HepG2 (cell line): ENCODE measurements around the gene SYNGR4. TPM values are rescaled to one million over a fixed set of nuclear protein-coding genes. Genes with fewer than 3 reads are reported as not detected.
A peak's percentile ranks its signal among the peaks of the same experiment; 100 is the strongest.

Experiments used
- ATAC-seq: fragments of 200-7000 bp; cut with Tn5 transposase; 3 replicates; pipeline ENCODE4 v1.9.1; 2020; ENCODE audit warnings: mild to moderate bottlenecking, moderate library complexity
- BruUV-seq: library from RNA; stranded (reverse); fragments of 400-500 nt; replicated peaks from 2 replicates; lab custom pipeline; 2021; lab: Mats Ljungman, UMichigan
- CTCF ChIA-PET: fragments of 300-600 bp; formaldehyde crosslinking; extraction: SDS; loops from one replicate; lab custom pipeline; 2021; ENCODE audit warnings: low total read pairs, inconsistent platforms, low intra/inter-chr PET ratio; lab: Yijun Ruan, JAX
- POLR2A ChIA-PET: fragments of 350-600 bp; sonication (Branson Sonifier 250); formaldehyde crosslinking; loops from one replicate; lab custom pipeline; 2020; ENCODE audit warnings: antibody characterized with exemption, inconsistent platforms; lab: Yijun Ruan, JAX
- DNase-seq: peaks from one replicate; pipeline ENCODE4 v3.0.0-alpha.2; 2015; ENCODE audit warnings: low spot score
- FAIRE-seq: peaks from 3 replicates; lab custom pipeline; 2011; peaks lifted over from hg19 to GRCh38; lab: Jason Lieb, UNC
- H2AFZ ChIP-seq: one replicate; pipeline ENCODE4 v1.6.1; 2011; ENCODE audit warnings: low read length, inconsistent platforms
- H3K27ac ChIP-seq: fragments of 300-600 bp; 3 replicates; pipeline ENCODE4 v1.8.0; 2011; ENCODE audit warnings: mixed run types, mild to moderate bottlenecking, mixed read lengths, low read length, inconsistent platforms; ENCODE audit not compliant: insufficient read depth; ENCODE audit errors: extremely low read length
- H3K27me3 ChIP-seq, 2 experiments: fragments of 200-600 bp in 1 of 2; 2 replicates in 1 of 2; 3 replicates in 1 of 2; pipeline versions ENCODE4 v1.6.0 to v1.8.0; 2011; ENCODE audit warnings: low read length in 2 of 2, mild to moderate bottlenecking in 2 of 2, moderate library complexity in 2 of 2, inconsistent platforms in 1 of 2; ENCODE audit not compliant: insufficient read depth in 2 of 2, control insufficient read depth in 1 of 2
- H3K36me3 ChIP-seq, 2 experiments: fragments of 200-600 bp in 1 of 2; replicated peaks in 1 of 2; 2 replicates in 1 of 2; 3 replicates in 1 of 2; pipeline versions ENCODE4 v1.5.1 to v1.8.0; 2011; ENCODE audit warnings: low read length in 2 of 2, inconsistent platforms in 1 of 2; ENCODE audit not compliant: insufficient read depth in 2 of 2, control insufficient read depth in 1 of 2
- H3K4me1 ChIP-seq: 2 replicates; pipeline ENCODE4 v1.5.1; 2012; ENCODE audit warnings: low read length, inconsistent platforms; ENCODE audit not compliant: insufficient read depth
- H3K4me2 ChIP-seq: 2 replicates; pipeline ENCODE4 v1.6.0; 2011; ENCODE audit warnings: low read depth, low read length, inconsistent platforms
- H3K4me3 ChIP-seq, 3 experiments: fragments of 200-600 bp in 1 of 3; sonication (generic), shearing (Covaris generic) in 1 of 3; replicated peaks in 1 of 3; 2 replicates each; pipeline ENCODE4 v1.5.1; 2011 to 2016; ENCODE audit warnings: low read length in 3 of 3, inconsistent platforms in 2 of 3, low read depth in 2 of 3, mild to moderate bottlenecking in 2 of 3, control low read depth in 1 of 3, mixed read lengths in 1 of 3; ENCODE audit not compliant: insufficient read depth in 1 of 3
- H3K79me2 ChIP-seq: one replicate; pipeline ENCODE4 v1.6.1; 2011; ENCODE audit warnings: low read length, inconsistent platforms; ENCODE audit not compliant: insufficient read depth
- H3K9ac ChIP-seq: 2 replicates; pipeline ENCODE4 v1.6.0; 2011; ENCODE audit warnings: mild to moderate bottlenecking, low read depth, low read length, inconsistent platforms; ENCODE audit not compliant: insufficient read depth
- H3K9me3 ChIP-seq: 2 replicates; pipeline ENCODE4 v1.5.1; 2012; ENCODE audit warnings: mild to moderate bottlenecking, low read length
- H4K20me1 ChIP-seq: 2 replicates; pipeline ENCODE4 v1.6.0; 2011; ENCODE audit warnings: inconsistent platforms, mild to moderate bottlenecking, low read length, moderate library complexity; ENCODE audit not compliant: insufficient read depth
- EP300 ChIP-seq, 3 experiments: sonication (generic) in 1 of 3; formaldehyde crosslinking in 1 of 3; IDR thresholded peaks; 2 replicates each; pipeline versions ENCODE4 v1.5.1 to v1.6.1; 2011 to 2020; ENCODE audit warnings: low read depth in 2 of 3, low read length in 2 of 3, borderline replicate concordance in 1 of 3, improper control_type of control experiment in 1 of 3, mild to moderate bottlenecking in 1 of 3, missing genetic modification reagents in 1 of 3, moderate library complexity in 1 of 3
- FOXA3 ChIP-seq: IDR thresholded peaks from 2 replicates; pipeline ENCODE4 v1.6.1; 2016; ENCODE audit warnings: missing genetic modification reagents, missing compliant biosample characterization
- HMG20B ChIP-seq: conservative IDR thresholded peaks from 2 replicates; pipeline ENCODE4 v1.6.1; 2016; ENCODE audit warnings: missing genetic modification reagents, missing compliant biosample characterization
- KDM5A ChIP-seq: fragments of 200-600 bp; sonication (generic); IDR thresholded peaks from 2 replicates; pipeline ENCODE4 v1.7.0; 2018; ENCODE audit warnings: antibody characterized with exemption, mild to moderate bottlenecking, low read length, borderline replicate concordance
- MBD4 ChIP-seq: IDR thresholded peaks from 2 replicates; pipeline ENCODE4 v1.6.1; 2012; ENCODE audit warnings: low read length, inconsistent platforms, borderline replicate concordance
- NRL ChIP-seq: sonication (generic); formaldehyde crosslinking; IDR thresholded peaks from 2 replicates; pipeline ENCODE4 v1.5.0; 2020; ENCODE audit warnings: missing genetic modification reagents, mild to moderate bottlenecking, moderate library complexity, borderline replicate concordance
- POLR2A ChIP-seq, 2 experiments: IDR thresholded peaks; 2 replicates each; pipeline ENCODE4 v1.6.1; 2011; ENCODE audit warnings: low read depth in 2 of 2, low read length in 2 of 2, mild to moderate bottlenecking in 1 of 2, moderate library complexity in 1 of 2; ENCODE audit not compliant: insufficient read depth in 1 of 2
- SMC3 ChIP-seq: IDR thresholded peaks from 2 replicates; pipeline ENCODE4 v1.6.1; 2011; ENCODE audit warnings: low read length, improper control_type of control experiment
- ZBTB3 ChIP-seq: sonication (generic); formaldehyde crosslinking; IDR thresholded peaks from 2 replicates; pipeline ENCODE4 v1.4.0; 2020; ENCODE audit warnings: low read depth, mild to moderate bottlenecking, moderate library complexity, missing genetic modification reagents, borderline replicate concordance
- ZFY ChIP-seq: sonication (generic); formaldehyde crosslinking; IDR thresholded peaks from 2 replicates; pipeline ENCODE4 v1.4.0; 2020; ENCODE audit warnings: missing genetic modification reagents
- ZNF367 ChIP-seq: sonication (generic); formaldehyde crosslinking; IDR thresholded peaks from 2 replicates; pipeline ENCODE4 v1.4.0; 2020; ENCODE audit warnings: missing genetic modification reagents, borderline replicate concordance
- ZNF598 ChIP-seq: sonication (generic); formaldehyde crosslinking; IDR thresholded peaks from 2 replicates; pipeline ENCODE4 v1.5.1; 2020; ENCODE audit warnings: mild to moderate bottlenecking, missing genetic modification reagents, borderline replicate concordance
- ZNF879 ChIP-seq: sonication (generic); formaldehyde crosslinking; IDR thresholded peaks from 2 replicates; pipeline ENCODE4 v1.8.1; 2023; ENCODE audit warnings: missing genetic modification reagents
- WGBS: methylation state at CpG from one replicate; pipeline ENCODE4 v1.1.6; 2017; ENCODE audit warnings: low lambda C conversion rate; 5-methylcytosine and 5-hydroxymethylcytosine counted together
- in situ Hi-C: cut with HindIII; loops from 2 replicates; pipeline ENCODE4 v1.10.0; 2017; ENCODE audit warnings: low pct_unique_long_range_greater_than_20kb; ENCODE audit not compliant: extremely low pct_ligation_motif_present
- intact Hi-C: fragments of 100-400 bp; cut with micrococcal nuclease; formaldehyde crosslinking; loops from one replicate; pipeline ENCODE4 v1.10.0; 2022; ENCODE audit not compliant: unreplicated experiment
- polyA plus RNA-seq, 8 experiments: library from polyadenylated mRNA; depleted of rRNA in 3 of 8; stranded (reverse) in 7 of 8; unstranded in 1 of 8; fragments of >200 nt; fragmentation: Illumina TruSeq in 4 of 8; extraction: Trizol in 4 of 8; gene quantifications; 2 replicates each; pipeline versions ENCODE4 v1.2.1 to v1.2.3, GENCODE V29; 2011 to 2016; ENCODE audit warnings: low read depth in 4 of 8, missing spikeins in 1 of 8, mixed read lengths in 1 of 8; ENCODE audit not compliant: insufficient read depth in 1 of 8
- total RNA-seq, 5 experiments: library from RNA; depleted of rRNA; stranded (reverse); fragments of >200 nt; fragmentation: Illumina TruSeq; extraction: Trizol; gene quantifications; 2 replicates each; pipeline ENCODE4 v1.2.3, GENCODE V29; 2016; ENCODE audit warnings: low read depth in 1 of 5
- TF ChIP-seq, protein P1 (sequence below): sonication (generic); formaldehyde crosslinking; conservative IDR thresholded peaks from 2 replicates; pipeline ENCODE4 v1.8.0; 2022; ENCODE audit warnings: mild to moderate bottlenecking, moderate library complexity, missing genetic modification reagents
- TF ChIP-seq, protein P2 (sequence below): sonication (generic); formaldehyde crosslinking; IDR thresholded peaks from 2 replicates; pipeline ENCODE4 v1.4.0; 2020; ENCODE audit warnings: missing genetic modification reagents
- TF ChIP-seq, protein P3 (sequence below): sonication (generic); formaldehyde crosslinking; IDR thresholded peaks from 2 replicates; pipeline ENCODE4 v1.5.0; 2020; ENCODE audit warnings: missing genetic modification reagents
- TF ChIP-seq, protein P4 (sequence below): sonication (generic); formaldehyde crosslinking; IDR thresholded peaks from 2 replicates; pipeline ENCODE4 v1.4.0; 2020; ENCODE audit warnings: missing genetic modification reagents, low read depth, mild to moderate bottlenecking, borderline replicate concordance

The SYNGR4 gene
- total and polyA plus RNA-seq, 2 of the 13 experiments (the other 11 are each of a cell fraction or from before 2014, with no cell fraction given), result not detected

DNA sequence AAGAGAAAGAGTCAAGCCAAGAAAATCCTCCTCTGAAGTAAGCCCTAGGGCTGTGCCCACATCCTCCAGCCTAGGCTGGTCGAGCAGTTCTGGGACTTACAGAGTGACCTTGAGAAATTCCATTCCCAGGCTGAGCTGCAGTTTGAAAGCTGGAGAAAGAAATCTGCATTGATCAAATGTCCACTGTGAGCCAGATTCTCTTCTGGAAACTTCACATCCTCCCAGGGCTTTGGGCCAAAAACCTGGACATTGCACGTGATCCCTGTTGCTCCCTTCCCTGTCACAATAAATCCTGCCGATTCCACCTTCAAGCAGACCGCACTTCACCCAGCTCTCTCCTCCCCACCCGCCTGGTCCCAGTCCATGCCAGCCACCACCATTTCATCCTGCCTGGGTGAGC is 16.1 kb upstream of the SYNGR4 start:
- Histone ChIP-seq H4K20me1 (no peaks in the 10 kb centered on the region), H3K4me2 (peak overlapping the region; percentile 13), H3K4me1 (peaks cover 39% of the 10 kb centered on the region), H3K36me3 (0 out of 5 replicates have a peak, but pooled peaks cover 0 to 3% of the 10 kb centered on the region in 2 experiments), H3K27ac (peak overlapping the region; percentile 58), H3K9ac (no peak overlapping the region), H3K4me3 (no peak overlapping the region), H3K9me3 (no peaks in the 10 kb centered on the region), H3K79me2 (no peaks in the 10 kb centered on the region), H2AFZ (no peak overlapping the region), H3K27me3 (no peaks in the 10 kb centered on the region)
- ChIA-PET POLR2A (interaction anchor here (0.8 to 1.4 kb wide), 2 partner anchors 10 to 15 kb away, joined by 4 to 18 read pairs; partner anchors contain the start of genes SYNGR4 and TMEM143), CTCF (no interaction called here)
- ATAC-seq, result peak; percentile 55
- intact Hi-C loops (loop anchor here (2.0 kb wide), 1 partner anchor 27 kb away; a partner anchor contains a TSS), in situ Hi-C loops (no loop called here)
- peak; percentile 79 for DNase-seq
- peak; percentile 68 for FAIRE-seq
- no TSS peak for BruUV-seq
- WGBS, result 40% methylated on average over 5 of the region's 5 CpGs
- no peak for TF ChIP-seq MBD4
- TF ChIP-seq, protein P1, sequence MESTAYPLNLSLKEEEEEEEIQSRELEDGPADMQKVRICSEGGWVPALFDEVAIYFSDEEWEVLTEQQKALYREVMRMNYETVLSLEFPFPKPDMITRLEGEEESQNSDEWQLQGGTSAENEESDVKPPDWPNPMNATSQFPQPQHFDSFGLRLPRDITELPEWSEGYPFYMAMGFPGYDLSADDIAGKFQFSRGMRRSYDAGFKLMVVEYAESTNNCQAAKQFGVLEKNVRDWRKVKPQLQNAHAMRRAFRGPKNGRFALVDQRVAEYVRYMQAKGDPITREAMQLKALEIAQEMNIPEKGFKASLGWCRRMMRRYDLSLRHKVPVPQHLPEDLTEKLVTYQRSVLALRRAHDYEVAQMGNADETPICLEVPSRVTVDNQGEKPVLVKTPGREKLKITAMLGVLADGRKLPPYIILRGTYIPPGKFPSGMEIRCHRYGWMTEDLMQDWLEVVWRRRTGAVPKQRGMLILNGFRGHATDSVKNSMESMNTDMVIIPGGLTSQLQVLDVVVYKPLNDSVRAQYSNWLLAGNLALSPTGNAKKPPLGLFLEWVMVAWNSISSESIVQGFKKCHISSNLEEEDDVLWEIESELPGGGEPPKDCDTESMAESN, result no peak
- TF ChIP-seq ZBTB3 (CRISPR knock-in tag), result no peak
- no peak for TF ChIP-seq ZNF879 (CRISPR knock-in tag)
- TF ChIP-seq FOXA3 (CRISPR knock-in tag), result 0 out of 2 replicates have a peak, but pooled peaks have one; percentile 9
- no peak for TF ChIP-seq KDM5A
- TF ChIP-seq, protein P2, sequence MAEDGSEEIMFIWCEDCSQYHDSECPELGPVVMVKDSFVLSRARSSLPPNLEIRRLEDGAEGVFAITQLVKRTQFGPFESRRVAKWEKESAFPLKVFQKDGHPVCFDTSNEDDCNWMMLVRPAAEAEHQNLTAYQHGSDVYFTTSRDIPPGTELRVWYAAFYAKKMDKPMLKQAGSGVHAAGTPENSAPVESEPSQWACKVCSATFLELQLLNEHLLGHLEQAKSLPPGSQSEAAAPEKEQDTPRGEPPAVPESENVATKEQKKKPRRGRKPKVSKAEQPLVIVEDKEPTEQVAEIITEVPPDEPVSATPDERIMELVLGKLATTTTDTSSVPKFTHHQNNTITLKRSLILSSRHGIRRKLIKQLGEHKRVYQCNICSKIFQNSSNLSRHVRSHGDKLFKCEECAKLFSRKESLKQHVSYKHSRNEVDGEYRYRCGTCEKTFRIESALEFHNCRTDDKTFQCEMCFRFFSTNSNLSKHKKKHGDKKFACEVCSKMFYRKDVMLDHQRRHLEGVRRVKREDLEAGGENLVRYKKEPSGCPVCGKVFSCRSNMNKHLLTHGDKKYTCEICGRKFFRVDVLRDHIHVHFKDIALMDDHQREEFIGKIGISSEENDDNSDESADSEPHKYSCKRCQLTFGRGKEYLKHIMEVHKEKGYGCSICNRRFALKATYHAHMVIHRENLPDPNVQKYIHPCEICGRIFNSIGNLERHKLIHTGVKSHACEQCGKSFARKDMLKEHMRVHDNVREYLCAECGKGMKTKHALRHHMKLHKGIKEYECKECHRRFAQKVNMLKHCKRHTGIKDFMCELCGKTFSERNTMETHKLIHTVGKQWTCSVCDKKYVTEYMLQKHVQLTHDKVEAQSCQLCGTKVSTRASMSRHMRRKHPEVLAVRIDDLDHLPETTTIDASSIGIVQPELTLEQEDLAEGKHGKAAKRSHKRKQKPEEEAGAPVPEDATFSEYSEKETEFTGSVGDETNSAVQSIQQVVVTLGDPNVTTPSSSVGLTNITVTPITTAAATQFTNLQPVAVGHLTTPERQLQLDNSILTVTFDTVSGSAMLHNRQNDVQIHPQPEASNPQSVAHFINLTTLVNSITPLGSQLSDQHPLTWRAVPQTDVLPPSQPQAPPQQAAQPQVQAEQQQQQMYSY (CRISPR knock-in tag), result no peak
- TF ChIP-seq, protein P3, sequence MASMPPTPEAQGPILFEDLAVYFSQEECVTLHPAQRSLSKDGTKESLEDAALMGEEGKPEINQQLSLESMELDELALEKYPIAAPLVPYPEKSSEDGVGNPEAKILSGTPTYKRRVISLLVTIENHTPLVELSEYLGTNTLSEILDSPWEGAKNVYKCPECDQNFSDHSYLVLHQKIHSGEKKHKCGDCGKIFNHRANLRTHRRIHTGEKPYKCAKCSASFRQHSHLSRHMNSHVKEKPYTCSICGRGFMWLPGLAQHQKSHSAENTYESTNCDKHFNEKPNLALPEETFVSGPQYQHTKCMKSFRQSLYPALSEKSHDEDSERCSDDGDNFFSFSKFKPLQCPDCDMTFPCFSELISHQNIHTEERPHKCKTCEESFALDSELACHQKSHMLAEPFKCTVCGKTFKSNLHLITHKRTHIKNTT (CRISPR knock-in tag), result no peak
- TF ChIP-seq NRL (CRISPR knock-in tag), result no peak
- no peak for TF ChIP-seq HMG20B (CRISPR knock-in tag)
- TF ChIP-seq POLR2A (IDR thresholded peaks at IDR 0.05; ENCODE audit: insufficient read depth in 1 of 2, low read depth in 2 of 2, low read length in 2 of 2), result no peak
- TF ChIP-seq EP300 (IDR thresholded peaks at IDR 0.05; ENCODE audit: low read depth in 2 of 2, low read length in 2 of 2), result no peak
- TF ChIP-seq EP300 (CRISPR knock-in tag; IDR thresholded peaks at IDR 0.05; ENCODE audit: borderline replicate concordance), result no peak
- TF ChIP-seq SMC3, result no peak
- TF ChIP-seq ZNF367 (CRISPR knock-in tag), result no peak
- no peak for TF ChIP-seq ZFY (CRISPR knock-in tag)
- TF ChIP-seq, protein P4, sequence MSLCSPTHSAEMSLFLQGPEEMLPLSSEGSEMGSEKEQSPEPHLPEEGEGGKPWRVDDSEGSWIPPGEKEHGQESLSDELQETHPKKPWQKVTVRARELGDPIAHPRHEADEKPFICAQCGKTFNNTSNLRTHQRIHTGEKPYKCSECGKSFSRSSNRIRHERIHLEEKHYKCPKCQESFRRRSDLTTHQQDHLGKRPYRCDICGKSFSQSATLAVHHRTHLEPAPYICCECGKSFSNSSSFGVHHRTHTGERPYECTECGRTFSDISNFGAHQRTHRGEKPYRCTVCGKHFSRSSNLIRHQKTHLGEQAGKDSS (CRISPR knock-in tag), result no peak
- no peak for TF ChIP-seq ZNF598
